Urothelium cell line (cell line): ENCODE data around the gene ZBTB20.

Source experiments
- DNase-seq: peaks from one replicate; pipeline ENCODE4 v3.0.0; 2011; ENCODE audit warnings: low spot score, mixed read lengths
- FAIRE-seq: peaks from 2 replicates; lab custom pipeline; 2011; peaks lifted over from hg19 to GRCh38; lab: Jason Lieb, UNC

ZBTB20 gene

DNA sequence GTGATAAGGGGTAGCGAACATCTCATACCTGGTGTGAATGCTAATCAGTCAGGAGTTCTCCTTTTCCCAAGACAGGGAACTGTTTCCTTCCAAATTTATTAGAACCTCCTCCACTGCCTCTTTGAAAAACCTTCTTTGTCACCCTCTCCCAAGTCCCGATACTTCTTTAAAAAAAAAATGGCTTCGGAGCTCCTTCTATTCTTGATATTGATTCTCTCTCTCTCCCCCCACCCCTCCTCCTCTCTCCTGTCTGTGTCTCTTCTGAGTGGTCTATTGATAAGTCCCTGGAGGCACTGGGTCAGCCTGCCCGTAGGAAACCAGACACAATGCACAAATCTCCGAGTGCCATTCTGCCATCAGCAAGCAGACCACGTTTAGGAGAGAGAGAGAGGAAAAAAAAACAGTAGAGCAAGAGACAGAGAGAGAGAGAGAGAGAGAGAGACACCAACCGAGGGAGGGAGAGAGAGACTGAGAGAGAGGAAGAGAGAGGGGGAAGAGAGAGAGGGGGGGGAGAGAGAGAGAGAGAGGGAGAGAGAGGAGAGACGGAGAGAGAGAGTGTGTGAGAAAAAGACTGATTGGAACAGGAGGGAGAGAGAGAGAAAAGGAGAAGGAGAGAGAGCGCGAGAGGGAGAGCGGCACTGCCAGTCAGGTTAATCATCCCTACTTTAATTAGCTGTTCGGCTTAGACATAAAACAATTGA, 692.4 kb downstream of the ZBTB20 start:
- FAIRE-seq (no peak), DNase-seq (peak; percentile 16)

DNA sequence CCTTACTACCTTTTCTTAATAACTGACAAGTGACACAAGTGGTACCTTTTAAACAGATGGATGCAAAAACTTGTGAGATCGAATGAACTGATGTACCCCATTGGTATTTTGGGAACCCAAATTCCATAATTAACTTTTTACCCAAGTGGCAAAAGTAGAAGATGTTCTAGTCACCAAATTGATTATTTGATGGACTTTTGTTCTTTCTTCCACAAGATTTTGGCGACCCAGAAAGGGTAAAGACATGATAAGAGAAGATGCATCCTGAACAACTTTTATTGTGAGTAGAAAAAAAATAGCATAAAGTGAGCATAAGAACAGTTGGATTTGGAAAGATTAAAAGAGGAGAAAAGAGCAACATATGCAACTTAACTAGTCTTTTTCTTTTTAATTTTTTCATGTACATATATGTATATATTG, 693.7 kb downstream of the ZBTB20 start:
- DNase-seq (no peak), FAIRE-seq (no peak)

DNA sequence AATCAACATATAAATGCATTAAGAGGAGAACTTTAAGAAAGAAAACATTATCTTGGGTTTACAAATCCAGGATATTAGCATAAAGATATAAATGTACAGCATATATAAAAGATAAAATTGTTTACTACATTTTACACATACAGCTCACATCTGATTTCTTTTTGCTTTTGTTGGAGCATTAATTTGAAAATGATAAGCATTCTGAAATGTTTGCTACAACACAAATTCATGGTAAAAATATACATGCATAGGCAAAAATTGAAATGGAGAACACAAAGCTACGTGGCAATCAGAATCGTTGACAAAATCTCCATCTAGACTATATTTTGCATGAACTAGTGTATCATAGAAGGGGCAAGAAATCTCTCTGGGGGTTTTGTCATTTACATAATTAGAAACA, 694.2 kb downstream of the ZBTB20 start:
- no peak for FAIRE-seq

DNA sequence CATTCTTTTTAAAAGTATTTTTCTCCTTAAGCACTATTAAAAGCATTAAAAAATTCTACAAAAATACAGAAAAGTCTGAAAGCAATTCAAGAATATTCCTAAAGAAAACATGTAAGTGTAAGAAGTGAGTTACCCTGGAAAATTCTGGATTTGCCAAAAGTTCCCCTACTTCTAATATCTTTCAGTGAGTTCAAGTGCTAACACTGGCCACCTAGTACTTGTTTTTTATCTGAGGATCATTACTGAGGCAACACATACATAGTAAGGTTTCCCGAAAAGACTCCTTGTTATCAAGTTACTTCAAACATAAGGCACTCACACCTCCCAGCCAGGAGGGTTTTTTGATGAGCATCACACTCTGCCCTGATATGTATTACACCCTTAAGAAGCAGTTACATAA, 694.8 kb downstream of the ZBTB20 start:
- no peak for DNase-seq
- no peak for FAIRE-seq

More for the DNA sequence above, 694.2 kb downstream of the ZBTB20 start:
- DNase-seq = no peak

DNA sequence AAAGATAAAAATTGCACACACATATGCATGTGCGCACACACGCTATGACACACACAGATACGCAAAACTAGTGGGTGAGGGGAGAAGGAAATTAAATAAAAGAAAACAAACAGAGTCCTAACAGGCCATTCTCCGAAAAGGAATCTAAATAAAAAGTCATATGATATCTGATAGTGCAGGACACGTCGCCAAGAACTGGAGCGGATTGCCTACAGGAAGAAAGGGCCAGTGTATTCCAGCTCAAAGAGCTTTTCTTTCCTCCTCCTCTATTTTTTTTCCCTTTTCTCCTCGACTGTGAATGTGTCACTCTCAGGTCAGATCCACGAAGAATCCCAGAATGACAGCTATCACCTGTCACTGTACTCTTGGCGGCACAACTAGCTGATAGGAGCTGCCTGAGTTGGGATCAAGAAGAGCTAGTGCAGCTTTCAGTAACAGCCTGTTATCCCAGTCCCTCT, 695.5 kb downstream of the ZBTB20 start:
- FAIRE-seq = no peak
- DNase-seq = no peak

DNA sequence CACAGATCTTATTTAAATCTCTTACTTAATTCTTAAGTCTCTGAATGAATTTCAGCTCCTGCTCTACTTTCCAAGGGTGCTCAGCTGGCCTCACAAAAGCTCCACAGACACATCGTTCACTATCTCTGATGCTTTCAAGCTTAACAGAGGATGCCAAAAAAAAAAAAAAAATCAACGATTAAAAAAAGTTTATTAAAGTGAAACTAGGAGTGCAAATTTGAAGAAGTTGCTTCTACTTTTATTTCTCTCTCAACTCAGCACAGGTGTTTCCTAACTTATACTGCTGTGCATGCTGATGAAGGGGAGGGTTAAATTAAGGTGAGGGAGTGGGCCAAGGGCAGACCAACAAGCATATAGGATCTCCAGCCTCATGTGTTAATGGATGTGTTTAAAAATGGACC, 696.0 kb downstream of the ZBTB20 start:
- DNase-seq (no peak), FAIRE-seq (no peak)

DNA sequence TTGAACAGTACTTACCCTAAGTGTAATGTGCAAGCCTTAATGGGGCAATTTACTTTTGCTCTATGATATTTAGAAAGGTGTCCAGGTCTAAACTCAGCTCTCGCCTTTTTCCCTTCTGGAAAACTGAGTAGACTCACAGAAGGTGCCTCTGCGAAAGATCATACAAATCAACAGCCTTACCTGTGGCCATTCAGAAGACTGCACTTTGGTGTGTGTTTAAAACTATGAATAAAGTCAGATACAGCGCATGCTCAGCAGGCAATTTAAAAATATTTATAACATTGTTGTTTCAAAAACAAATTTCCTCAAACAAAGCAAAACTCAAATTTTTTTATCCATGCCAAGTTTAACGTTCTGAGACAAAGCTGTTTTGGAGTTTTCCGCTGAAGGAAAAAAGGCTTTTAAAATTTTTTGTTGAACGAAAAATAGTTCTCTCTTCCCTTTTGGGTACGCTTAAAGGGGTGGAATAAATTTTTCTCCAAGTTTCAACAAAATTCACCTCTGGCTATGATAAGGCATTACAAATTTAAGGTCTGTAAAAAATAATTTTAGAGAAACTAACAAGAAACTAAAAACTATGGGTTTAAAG, 697.0 kb downstream of the ZBTB20 start:
- FAIRE-seq (no peak), DNase-seq (no peak)

DNA sequence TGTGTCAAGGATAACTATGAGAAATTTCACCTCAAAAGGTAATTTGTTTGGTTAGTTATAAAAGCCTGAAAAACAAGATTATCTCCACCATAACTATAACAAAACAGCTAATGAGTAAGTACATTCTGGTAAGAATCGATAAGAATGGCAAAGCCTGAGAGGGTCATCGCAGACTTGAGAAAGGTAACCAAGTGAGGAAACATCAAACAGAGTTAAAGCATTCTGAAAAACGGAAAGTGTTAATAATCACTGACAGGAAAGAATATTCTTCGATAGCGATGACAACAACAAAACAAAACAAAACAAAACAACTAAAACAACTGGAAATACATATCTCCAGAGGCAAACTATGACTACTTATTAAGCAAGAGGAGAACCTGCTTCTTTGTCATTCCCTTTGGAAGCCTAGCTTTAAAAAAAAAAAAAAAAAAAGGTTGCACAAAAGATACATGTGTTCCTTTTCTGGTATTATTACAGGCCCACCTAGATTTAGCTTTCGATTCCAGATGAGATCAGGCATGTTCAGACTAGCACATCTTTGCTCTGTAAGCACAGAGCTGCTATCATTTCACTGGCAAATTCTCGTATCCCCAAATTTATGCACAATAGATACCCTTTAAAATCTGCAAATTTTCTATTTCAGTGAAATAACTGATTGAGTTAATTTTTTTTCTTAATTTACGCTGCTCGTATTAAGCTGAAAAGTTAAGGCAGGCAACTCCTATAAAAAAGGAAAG, 697.6 kb downstream of the ZBTB20 start:
- FAIRE-seq (no peak), DNase-seq (no peak)

DNA sequence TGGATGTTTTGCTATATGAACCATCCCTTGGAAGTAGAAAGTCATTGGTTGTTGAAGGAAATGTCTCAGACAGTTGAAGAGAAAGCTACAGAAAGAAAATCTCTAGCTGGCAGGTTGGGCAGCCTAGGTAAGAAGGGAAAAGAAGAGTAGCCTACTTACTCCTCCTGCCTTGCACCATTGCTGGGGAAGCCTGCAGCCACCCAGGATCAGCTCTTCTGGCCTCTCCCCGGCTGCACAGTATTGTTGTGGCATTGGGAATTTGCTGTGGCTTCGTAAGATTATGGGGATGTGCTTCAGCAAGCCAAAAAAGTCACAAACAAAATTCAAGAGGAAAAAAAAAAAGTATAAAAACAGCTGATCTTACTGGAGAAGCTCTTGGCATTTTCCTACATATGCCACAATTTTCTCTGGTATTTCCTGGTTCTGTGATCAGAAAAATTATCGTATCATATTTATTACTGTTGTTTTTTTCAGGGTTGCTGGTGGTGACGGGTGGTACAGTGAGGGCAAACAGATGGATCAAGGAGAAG, 699.1 kb downstream of the ZBTB20 start:
- DNase-seq = no peak
- FAIRE-seq = no peak

DNA sequence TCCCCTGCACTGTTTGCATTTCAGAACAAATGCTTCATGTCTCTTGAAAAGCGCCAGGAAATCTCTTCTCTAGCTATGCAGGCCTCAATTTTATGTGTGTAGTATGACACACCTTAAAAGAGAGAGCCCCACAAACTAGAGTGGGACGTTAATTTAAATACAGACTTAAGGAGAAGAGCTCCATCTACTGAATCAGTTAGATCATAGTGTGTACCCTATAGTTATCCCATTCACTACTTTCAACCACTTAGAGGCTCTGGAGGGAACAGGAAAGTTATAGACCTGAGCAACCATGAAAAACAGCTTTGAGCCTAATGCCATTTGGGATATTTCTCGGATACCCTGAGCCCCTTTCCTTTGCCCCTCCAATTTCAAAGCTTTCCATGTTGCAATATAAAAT, 699.5 kb downstream of the ZBTB20 start:
- no peak for FAIRE-seq
- no peak for DNase-seq

DNA sequence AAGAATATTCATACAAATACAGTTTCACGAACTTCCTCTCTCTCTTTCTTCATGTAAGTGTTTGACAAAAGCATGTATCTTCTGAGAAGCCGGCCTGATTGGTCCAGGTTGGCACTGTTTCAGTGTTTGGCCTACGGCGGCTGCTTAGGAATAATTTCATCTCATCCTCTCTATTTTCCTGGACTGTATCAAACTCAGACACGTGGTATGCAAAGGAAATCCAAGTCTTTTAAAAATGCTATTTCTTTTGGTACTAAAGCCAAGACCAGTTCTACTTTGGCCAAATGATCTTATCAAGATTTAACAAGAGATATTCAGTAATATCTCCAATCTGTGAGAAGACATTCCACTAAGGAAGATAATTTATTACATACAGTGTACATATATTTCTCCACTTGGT, 700.5 kb downstream of the ZBTB20 start:
- DNase-seq = no peak
- no peak for FAIRE-seq

DNA sequence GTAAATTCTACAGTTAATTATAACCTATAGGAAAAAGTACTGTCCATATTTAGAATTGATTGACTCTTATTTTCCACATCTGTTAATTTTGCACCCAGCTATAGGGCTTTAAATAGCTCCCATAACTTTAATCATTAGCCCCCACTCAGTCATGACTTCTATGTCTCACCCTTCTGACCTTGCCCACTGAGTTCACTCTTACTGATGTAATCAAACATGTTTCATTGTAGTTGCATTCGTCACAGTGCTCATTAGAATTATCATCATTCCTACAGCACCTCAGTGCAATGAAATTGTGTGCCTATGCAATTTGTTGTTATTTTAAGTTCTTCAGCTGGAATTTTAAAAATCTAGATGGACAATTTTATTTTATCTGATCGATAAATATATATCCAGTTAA, 701.9 kb downstream of the ZBTB20 start:
- FAIRE-seq (no peak), DNase-seq (no peak)

DNA sequence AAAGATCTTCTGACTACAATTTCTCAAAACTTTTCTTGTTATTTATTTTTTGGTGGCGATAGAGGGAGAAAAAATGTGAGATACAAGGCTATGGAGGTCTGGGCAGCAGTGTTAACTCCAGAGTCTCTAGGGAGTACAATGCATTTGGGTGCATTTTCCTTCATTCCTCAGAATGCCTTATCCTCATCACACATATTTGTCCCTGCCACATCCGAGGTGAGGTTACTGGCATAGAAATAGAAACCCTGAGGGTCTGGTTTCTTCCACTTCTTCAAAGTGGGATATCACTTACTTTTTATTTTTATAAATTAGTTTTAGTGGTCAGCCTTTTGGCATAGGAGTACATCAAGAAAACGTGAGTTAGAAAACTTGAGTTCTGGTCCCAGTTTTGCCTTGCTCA, 702.9 kb downstream of the ZBTB20 start:
- FAIRE-seq = no peak
- DNase-seq = no peak

DNA sequence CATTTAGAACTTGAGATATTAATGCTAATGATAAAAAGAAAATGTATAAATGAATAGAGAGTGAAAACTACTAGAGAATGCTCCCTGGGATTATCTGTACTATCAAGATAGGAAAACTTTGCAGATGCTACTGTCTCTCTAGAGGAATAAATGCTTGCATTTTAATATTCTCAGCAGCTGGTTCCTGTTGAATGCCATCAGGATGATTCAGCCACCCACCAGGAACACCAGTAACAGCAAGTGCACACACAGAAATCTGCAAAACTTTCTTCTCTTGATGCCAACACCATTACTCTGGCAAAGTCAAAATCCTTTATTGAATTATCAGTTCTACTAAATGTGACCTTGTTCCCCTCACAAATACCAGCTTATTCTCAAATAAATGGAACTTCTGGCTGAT, 704.8 kb downstream of the ZBTB20 start:
- FAIRE-seq = no peak
- peak; percentile 30 for DNase-seq

DNA sequence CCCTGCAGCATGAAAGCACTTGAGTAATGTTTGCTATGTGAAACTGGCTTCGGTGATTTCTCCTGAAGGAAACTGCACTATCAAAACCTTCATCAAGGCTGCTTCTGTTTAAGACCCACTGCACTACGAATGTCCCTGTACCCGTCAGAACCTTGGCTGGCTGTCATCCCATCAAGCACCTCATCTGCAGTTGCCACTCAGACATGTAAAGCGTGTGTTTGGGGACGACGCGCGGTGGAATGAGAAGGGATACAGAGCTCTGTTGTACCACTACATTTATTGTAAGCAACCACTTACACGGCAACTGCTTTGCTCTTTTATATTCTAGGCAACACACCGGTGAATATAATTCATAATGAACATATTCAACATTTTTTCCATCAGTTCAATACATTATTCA, 705.7 kb downstream of the ZBTB20 start:
- no peak for FAIRE-seq
- no peak for DNase-seq

DNA sequence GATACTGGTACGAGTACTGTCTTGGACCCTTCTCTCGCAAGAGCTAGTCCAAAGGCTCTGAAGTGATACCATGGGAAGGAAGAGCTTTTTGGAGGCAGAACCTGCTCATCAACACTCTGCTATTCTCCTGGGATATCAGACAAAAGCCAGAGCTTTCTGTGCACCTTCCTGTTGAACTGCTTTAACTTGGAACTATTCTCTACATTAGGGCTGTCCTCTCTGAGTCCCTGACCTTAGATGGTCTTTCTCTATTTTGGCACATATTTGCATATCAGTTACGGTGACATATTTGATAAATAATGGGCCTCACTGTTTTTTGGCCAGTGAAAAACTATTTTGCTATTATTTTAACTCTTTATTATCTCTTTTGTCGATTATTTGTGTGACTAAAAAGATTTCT, 706.4 kb downstream of the ZBTB20 start:
- FAIRE-seq (no peak), DNase-seq (no peak)

DNA sequence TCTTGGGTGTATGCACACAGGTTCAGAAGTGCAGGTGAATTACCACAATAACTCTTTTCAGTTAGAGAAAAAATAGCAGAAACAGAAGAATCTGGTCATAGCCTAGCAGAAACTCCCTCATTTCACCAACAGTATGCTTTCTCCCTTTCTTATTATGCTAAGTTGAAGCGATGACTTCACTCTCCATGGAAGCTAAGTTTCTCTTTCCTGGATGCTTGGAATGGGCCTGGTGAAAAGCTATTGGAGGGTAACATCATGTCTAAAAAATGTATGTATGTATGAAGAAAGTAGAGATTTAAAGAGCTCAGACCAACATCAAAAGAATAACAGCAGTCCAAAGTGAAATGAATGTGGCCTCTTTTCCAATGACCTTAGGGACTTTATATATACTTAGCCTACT, 707.8 kb downstream of the ZBTB20 start:
- no peak for DNase-seq
- no peak for FAIRE-seq

DNA sequence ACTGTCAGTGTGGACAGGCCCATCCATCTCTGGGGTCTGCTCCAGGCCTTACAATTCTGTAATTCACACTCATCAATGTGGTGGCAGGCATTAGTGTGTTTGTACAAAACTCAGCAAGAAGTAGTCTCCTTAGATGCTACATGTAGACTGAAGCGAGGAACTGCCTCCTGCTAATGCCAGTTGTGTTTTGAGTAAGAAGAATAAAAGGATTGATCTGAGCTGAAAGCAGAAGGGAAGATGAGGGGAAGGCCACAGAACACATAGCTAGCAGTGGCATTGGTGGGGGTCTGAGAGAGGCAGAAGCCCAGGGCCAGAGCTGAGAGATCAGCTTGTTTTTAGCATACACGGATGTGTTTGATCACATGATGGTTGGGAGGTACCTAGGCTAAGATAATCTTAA, 709.2 kb downstream of the ZBTB20 start:
- DNase-seq (no peak), FAIRE-seq (no peak)

DNA sequence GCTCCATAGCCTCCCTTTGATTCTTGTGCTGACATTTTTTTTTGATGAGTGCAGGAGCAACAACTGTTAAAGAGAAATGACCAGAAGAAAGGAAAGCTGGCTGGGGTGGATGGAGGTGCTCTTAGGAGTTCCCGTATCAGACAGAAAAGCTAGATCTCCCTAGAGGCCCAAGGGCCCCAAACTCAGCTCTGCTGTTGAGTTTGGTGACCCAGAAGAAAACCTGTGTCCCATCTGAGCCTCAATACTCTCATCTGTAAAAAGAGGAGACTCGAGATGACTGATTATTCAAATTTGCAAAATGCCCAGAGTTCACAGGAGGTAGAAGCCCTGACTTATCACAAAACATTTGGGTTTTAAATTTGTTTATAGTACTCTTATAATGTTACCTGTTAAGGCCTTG, 710.9 kb downstream of the ZBTB20 start:
- DNase-seq = no peak
- FAIRE-seq = no peak

DNA sequence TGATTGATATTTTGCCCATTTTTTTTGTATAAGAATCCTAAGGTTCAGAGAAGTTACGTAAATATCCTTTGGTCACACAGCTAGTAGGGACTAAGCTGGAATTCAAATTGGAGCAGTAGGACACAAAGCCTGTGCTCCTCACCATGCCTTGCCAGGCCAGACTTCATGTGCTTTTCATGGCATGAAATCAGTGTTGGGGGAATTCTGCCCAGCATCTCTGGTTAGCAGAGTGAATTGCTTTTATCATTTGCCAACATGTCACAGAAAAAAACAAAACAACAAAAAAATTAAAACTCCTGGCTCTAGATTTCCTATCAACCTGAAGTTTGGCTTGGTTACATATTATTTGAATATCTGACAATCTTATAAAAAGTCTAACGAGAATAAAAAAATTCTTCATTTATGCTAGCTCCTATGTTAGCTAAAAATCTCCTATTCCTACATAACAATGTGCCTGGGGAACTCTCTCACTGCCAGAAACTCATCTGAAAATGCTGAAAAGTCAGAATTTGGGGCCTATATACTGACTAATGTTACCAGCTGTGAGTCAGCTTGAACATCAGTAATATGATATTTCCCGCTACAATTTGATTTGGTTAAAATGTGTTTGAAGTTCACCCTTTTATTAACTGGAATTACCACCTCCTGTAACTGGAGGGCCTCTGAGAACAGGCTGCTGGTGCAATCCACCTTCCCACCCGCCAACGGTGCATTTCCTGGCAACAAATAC, 711.5 kb downstream of the ZBTB20 start:
- FAIRE-seq (no peak), DNase-seq (no peak)

DNA sequence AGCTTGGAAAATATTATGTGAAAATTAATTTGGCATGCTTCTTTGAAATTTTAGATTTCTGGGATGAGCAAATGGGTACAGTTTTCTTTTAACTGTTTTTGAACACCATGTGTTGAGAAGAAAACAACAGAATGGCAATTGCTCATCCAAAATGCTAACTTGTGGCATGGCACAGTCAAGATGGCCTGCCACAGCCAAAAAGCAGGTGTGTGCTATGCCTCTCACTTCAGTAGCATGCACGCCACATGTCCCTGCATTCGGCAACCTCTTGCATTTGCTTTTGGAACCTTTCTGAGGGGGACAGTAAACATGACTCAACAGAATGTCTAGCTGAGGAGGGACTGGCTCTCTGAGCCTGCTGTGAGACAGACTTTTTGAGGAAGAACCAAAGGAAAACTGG, 714.8 kb downstream of the ZBTB20 start:
- DNase-seq (no peak), FAIRE-seq (no peak)
